ENCODE results near the gene PSAPL1.

- no peak for TF ChIP-seq EZH2 (IDR thresholded peaks at IDR 0.05; ENCODE audit: insufficient read depth, poor library complexity, severe bottlenecking)
- TF ChIP-seq EZH2phosphoT487 (IDR thresholded peaks at IDR 0.05; ENCODE audit: insufficient read depth, low read depth): no peak
These were observed 37.3 kb downstream of the PSAPL1 start for GRCh38 chr4:7397206-7398103.
